Prostate gland (tissue), 2 donors: ENCODE measurements around the gene OPHN1.

Experiments
- CTCF ChIP-seq, 4 experiments: fragments of 200-600 bp in 2 of 4; fragments of 450-650 bp in 2 of 4; sonication (generic) in 2 of 4; IDR thresholded peaks; 1 replicate in 3 of 4; 2 replicates in 1 of 4; pipeline ENCODE4 v1.5.1; 2016 to 2019; ENCODE audit warnings: antibody characterized with exemption in 4 of 4, mild to moderate bottlenecking in 2 of 4, moderate library complexity in 2 of 4
- POLR2A ChIP-seq: fragments of 450-650 bp; IDR thresholded peaks from one replicate; pipeline ENCODE4 v1.6.1; 2016; ENCODE audit warnings: antibody characterized with exemption, mild to moderate bottlenecking

DNA sequence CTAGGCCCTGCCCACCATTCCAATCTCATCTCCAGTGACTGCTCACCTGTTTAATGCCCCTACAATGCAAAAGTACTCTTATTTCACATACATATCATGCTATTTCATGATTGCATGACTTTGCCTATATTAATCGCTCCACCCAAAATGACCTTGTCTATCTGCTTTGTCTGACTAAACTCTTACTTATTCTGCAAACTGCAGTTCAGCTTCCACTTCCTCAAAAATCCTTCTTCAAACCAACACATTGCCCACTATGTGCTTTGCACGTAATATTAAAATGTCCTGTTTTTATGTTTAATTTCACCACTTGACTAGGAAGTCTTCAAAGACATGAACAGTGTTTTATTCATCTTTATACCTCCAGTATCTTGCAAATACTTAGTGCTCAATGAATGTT, 229.6 kb downstream of the OPHN1 start:
- TF ChIP-seq CTCF (IDR thresholded peaks at IDR 0.05) (no peak), POLR2A (no peak)
